OCI-LY3 (cell line): ENCODE measurements around the gene KRTAP4-12.
"Not testable (repeated sequence)": the region's sequence is repeated elsewhere in the genome, so short reads cannot be mapped to it uniquely, and the experiment has no call there.

Source experiments
- CTCF ChIP-seq: fragments of 200-600, 300-600 bp; sonication (generic); IDR thresholded peaks from 2 replicates; pipeline ENCODE4 v1.5.1; 2014; ENCODE audit warnings: antibody characterized with exemption, low read length, low read depth
- EZH2phosphoT487 ChIP-seq: fragments of 200-600 bp; shearing (Covaris generic); IDR thresholded peaks from 2 replicates; pipeline ENCODE4 v1.6.1; 2018; ENCODE audit warnings: antibody characterized with exemption, mixed run types, low read depth

- TF ChIP-seq CTCF, EZH2phosphoT487: not testable (repeated sequence)
Measured at GRCh38 chr17:41084100-41084856, 39.7 kb downstream of the KRTAP4-12 start, which contains the start of gene KRTAP4-7.
